EH (cell line): ENCODE data around the gene CACNA2D3.

Source experiments
- DNase-seq: peaks from one replicate; pipeline ENCODE4 v3.0.0-alpha.2; 2015; ENCODE audit warnings: low read depth

Gene CACNA2D3

GRCh38 chr3:55089211-55089610, 966.9 kb downstream of the CACNA2D3 start:
- DNase-seq = peak; percentile 51

DNA sequence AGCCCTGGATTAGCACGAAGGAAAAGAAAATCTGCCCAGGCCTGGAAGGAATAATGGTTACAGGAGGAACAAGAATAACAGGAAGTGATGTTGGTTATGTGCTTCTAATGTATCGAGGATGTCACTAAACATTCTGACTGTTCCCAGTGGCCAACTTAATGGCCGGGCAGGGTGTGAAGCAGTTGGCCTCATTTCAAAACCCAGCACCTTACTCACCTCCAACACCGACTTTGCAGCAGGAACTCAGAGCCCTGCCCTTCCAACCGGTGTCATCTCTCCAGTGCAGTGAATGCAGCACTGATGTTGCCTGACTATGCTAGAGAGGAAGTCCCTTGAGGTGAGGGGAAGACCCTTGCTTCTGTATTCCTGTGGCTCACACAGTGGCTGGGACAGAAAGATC, 967.9 kb downstream of the CACNA2D3 start:
- no peak for DNase-seq

DNA sequence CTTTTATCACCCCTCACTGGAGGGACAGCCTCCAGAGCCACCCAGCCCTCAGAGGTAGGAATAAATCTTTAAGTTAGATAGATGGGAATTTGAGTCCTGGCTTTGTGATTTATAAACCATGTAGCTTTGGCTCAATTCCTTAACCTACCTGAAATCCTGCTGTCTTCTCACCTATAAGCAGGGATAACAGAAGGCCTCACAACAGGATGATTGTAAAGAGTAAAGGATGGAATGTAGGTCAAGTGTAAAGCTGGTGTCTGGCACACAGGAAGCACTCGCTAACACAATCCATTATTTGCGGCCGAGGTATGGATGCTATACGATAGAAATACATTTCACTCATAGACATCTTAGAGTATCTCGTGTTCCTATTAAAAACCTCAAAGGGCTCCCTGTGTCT, 968.4 kb downstream of the CACNA2D3 start:
- DNase-seq = no peak

GRCh38 chr3:55091381-55092225, 969.3 kb downstream of the CACNA2D3 start:
- DNase-seq = peak; percentile 76

DNA sequence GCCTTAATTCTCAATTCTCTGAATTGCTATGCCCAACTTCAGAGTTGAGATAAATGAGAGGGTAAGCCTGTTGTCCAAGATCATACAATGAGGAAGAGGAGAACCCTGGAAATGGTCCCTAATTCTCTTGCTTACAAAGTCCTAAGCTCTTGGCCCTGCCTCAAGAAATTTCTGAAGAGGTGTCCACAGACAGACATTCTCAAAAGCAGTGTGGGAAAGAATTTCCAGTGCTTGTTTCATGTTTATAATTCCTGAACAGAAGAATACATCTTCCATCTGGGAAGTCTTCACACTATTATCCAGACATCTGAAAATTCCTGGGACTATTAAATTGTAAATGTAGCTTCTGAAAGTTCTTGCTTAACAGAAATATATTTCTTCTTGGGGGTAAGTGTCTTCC, 972.3 kb downstream of the CACNA2D3 start:
- DNase-seq = peak; percentile 75

DNA sequence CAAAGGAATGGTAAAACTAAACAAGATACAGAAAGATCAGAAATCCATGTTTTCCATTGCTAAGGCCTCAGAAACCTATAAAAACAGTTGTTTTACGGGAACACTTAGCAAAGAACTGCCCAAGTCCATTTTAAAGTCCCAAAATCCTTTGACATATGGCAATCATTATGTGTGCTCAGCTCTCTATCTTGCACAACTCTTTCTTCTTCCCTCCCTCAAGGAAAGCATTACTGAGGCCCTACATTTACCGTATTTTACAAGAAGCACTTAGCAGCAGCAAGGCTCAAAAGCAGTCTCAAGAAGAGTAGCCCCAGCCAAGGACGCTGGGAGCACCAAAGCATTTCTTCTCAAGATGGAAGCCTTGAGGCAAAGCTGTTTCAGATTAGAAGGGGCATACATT, 975.1 kb downstream of the CACNA2D3 start:
- peak; percentile 47 for DNase-seq

- no peak for DNase-seq
Observed at GRCh38 chr3:55105647-55106046, 983.3 kb downstream of the CACNA2D3 start.

GRCh38 chr3:55107187-55107586, 984.8 kb downstream of the CACNA2D3 start:
- DNase-seq = no peak

DNA sequence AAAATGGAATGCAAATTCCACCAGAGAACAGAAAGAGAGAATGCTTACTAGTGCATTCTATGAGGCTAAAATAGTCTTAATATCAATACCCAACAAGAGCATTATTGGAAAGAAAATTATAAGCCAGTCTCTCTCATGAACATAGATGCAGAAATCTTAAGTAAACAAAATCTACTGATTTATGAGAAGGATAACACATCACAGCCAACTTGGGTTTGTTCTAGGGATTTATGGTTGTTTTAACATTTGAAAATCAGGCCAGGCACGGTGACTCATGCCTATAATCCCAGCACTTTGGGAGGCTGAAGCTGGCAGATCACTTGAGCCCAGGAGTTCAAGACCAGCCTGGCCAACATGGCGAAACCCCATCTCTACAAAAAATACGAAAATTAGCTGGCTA, 989.6 kb downstream of the CACNA2D3 start:
- DNase-seq = peak; percentile 59

DNA sequence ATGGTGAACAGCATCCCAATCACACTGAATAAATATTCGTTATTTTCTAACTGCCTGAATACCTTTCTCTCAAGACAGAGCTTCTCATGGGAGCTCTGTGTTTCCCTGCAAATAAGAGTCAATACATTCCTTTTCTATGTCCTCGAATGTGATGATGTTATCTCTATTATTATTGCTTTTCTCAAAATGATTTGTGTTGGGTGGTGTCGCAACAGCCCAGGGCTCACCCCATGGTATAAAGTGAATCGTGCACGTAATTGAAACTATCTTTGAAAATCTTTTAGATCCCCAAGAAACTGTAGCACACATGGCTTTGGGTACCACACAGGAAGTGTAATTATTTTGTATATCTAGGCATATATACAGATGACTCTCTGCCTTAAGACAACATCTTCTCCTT, 996.1 kb downstream of the CACNA2D3 start:
- DNase-seq = peak; percentile 24

- no peak for DNase-seq
Observed at GRCh38 chr3:55119268-55119667, 996.9 kb downstream of the CACNA2D3 start.

GRCh38 chr3:55122312-55122711, 1000.0 kb downstream of the CACNA2D3 start:
- DNase-seq = no peak
